Measurements from ENCODE around the gene SLIRP. TPM values are rescaled to one million over a fixed set of nuclear protein-coding genes. Genes with fewer than 3 reads are reported as not detected.

SLIRP gene
- total RNA-seq, 1 donor: 81.4 TPM

- peak overlapping the region; percentile 80 for H3K27ac ChIP-seq (ENCODE audit: low read depth, low read length)
- peak; percentile 59 for DNase-seq (ENCODE audit: insufficient read length, low spot score, missing footprints)
- H4K20me1 ChIP-seq (ENCODE audit: insufficient read depth, low read length): peaks cover 23% of the 10 kb centered on the region
- peaks cover 36% of the 10 kb centered on the region for H3K36me3 ChIP-seq (ENCODE audit: insufficient read depth, low read length)
- H3K4me2 ChIP-seq (ENCODE audit: insufficient read depth, low read length): peak overlapping the region; percentile 97
- peak overlapping the region; percentile 94 for H3K4me3 ChIP-seq (ENCODE audit: insufficient read depth, low read length)
- peaks cover 20% of the 10 kb centered on the region for H3K4me1 ChIP-seq (ENCODE audit: insufficient read depth, low read length)
- no peak for TF ChIP-seq CTCF (IDR thresholded peaks at IDR 0.05; ENCODE audit: extremely low read depth, low read depth, low read length)
- no peaks in the 10 kb centered on the region for H3K9me3 ChIP-seq (ENCODE audit: low read depth, low read length)
- no peaks in the 10 kb centered on the region for H3K27me3 ChIP-seq (ENCODE audit: insufficient read depth, low read length)
- peaks cover 80% of the 10 kb centered on the region for H3K79me2 ChIP-seq (ENCODE audit: insufficient read depth, low read length)
- no peak overlapping the region for H2AFZ ChIP-seq (ENCODE audit: low read length)
Measured at GRCh38 chr14:77708749-77709148, 846 bp downstream of the SLIRP start.

GRCh38 chr14:77709412-77709811 is 1.5 kb downstream of the SLIRP start:
- Histone ChIP-seq H3K27me3 (ENCODE audit: insufficient read depth, low read length) (no peaks in the 10 kb centered on the region), H3K4me1 (ENCODE audit: insufficient read depth, low read length) (peaks cover 20% of the 10 kb centered on the region), H3K4me3 (ENCODE audit: insufficient read depth, low read length) (peak overlapping the region; percentile 94), H3K27ac (ENCODE audit: low read depth, low read length) (peak overlapping the region; percentile 17), H2AFZ (ENCODE audit: low read length) (no peak overlapping the region), H3K79me2 (ENCODE audit: insufficient read depth, low read length) (peaks cover 81% of the 10 kb centered on the region), H3K9me3 (ENCODE audit: low read depth, low read length) (no peaks in the 10 kb centered on the region), H3K36me3 (ENCODE audit: insufficient read depth, low read length) (peaks cover 31% of the 10 kb centered on the region), H3K4me2 (ENCODE audit: insufficient read depth, low read length) (peak overlapping the region; percentile 97), H4K20me1 (ENCODE audit: insufficient read depth, low read length) (peaks cover 23% of the 10 kb centered on the region)
- DNase-seq (ENCODE audit: insufficient read length, low spot score, missing footprints): no peak
- no peak for TF ChIP-seq CTCF (IDR thresholded peaks at IDR 0.05; ENCODE audit: extremely low read depth, low read depth, low read length)

- no peak for TF ChIP-seq CTCF (IDR thresholded peaks at IDR 0.05; ENCODE audit: extremely low read depth, low read depth, low read length)
- H3K27ac ChIP-seq (ENCODE audit: low read depth, low read length): no peak overlapping the region
- peaks cover 20% of the 10 kb centered on the region for H3K4me1 ChIP-seq (ENCODE audit: insufficient read depth, low read length)
- H3K9me3 ChIP-seq (ENCODE audit: low read depth, low read length): no peaks in the 10 kb centered on the region
- H2AFZ ChIP-seq (ENCODE audit: low read length): no peak overlapping the region
- H4K20me1 ChIP-seq (ENCODE audit: insufficient read depth, low read length): peaks cover 30% of the 10 kb centered on the region
- H3K36me3 ChIP-seq (ENCODE audit: insufficient read depth, low read length): peaks cover 36% of the 10 kb centered on the region
- no peak overlapping the region for H3K4me3 ChIP-seq (ENCODE audit: insufficient read depth, low read length)
- H3K4me2 ChIP-seq (ENCODE audit: insufficient read depth, low read length): no peak overlapping the region
- DNase-seq (ENCODE audit: insufficient read length, low spot score, missing footprints): no peak
- H3K79me2 ChIP-seq (ENCODE audit: insufficient read depth, low read length): peaks cover 82% of the 10 kb centered on the region
- H3K27me3 ChIP-seq (ENCODE audit: insufficient read depth, low read length): no peaks in the 10 kb centered on the region
Measured at GRCh38 chr14:77710364-77710763, 2.5 kb downstream of the SLIRP start.

GRCh38 chr14:77714926-77715325 is 7.0 kb downstream of the SLIRP start:
- no peak for DNase-seq (ENCODE audit: insufficient read length, low spot score, missing footprints)
- Histone ChIP-seq H3K36me3 (ENCODE audit: insufficient read depth, low read length) (peaks cover 66% of the 10 kb centered on the region), H4K20me1 (ENCODE audit: insufficient read depth, low read length) (peaks cover 15% of the 10 kb centered on the region), H3K4me2 (ENCODE audit: insufficient read depth, low read length) (no peak overlapping the region), H3K9me3 (ENCODE audit: low read depth, low read length) (no peaks in the 10 kb centered on the region), H3K79me2 (ENCODE audit: insufficient read depth, low read length) (peaks cover 39% of the 10 kb centered on the region), H3K4me3 (ENCODE audit: insufficient read depth, low read length) (no peak overlapping the region), H3K27ac (ENCODE audit: low read depth, low read length) (no peak overlapping the region), H3K27me3 (ENCODE audit: insufficient read depth, low read length) (no peaks in the 10 kb centered on the region), H3K4me1 (ENCODE audit: insufficient read depth, low read length) (no peaks in the 10 kb centered on the region), H2AFZ (ENCODE audit: low read length) (no peak overlapping the region)
- TF ChIP-seq CTCF (IDR thresholded peaks at IDR 0.05; ENCODE audit: extremely low read depth, low read depth, low read length): no peak

Measured in osteoblast (primary cell).